Left ventricle myocardium inferior (tissue), 1 donor: ENCODE measurements around the gene STK17A. TPM values are rescaled to one million over a fixed set of nuclear protein-coding genes. Genes with fewer than 3 reads are reported as not detected.

ENCODE experiments used
- DNase-seq: peaks from one replicate; pipeline ENCODE4 v3.0.0-alpha.2; 2020
- H3K27ac ChIP-seq: fragments of 200-600 bp; replicated peaks from 2 replicates; pipeline ENCODE4 v1.8.0; 2021
- H3K27me3 ChIP-seq: fragments of 200-600 bp; 2 replicates; pipeline ENCODE4 v1.8.0; 2021; ENCODE audit warnings: low read depth
- H3K36me3 ChIP-seq: fragments of 200-600 bp; 2 replicates; pipeline ENCODE4 v1.8.0; 2021
- H3K4me1 ChIP-seq: fragments of 200-600 bp; 2 replicates; pipeline ENCODE4 v1.8.0; 2021
- H3K4me3 ChIP-seq: fragments of 200-600 bp; 2 replicates; pipeline ENCODE4 v1.8.0; 2021; ENCODE audit warnings: mild to moderate bottlenecking, moderate library complexity
- H3K9me3 ChIP-seq: fragments of 200-600 bp; replicated peaks from 2 replicates; pipeline ENCODE4 v1.8.0; 2021
- CTCF ChIP-seq: fragments of 200-600 bp; IDR thresholded peaks from 2 replicates; pipeline ENCODE4 v1.8.0; 2021; ENCODE audit warnings: antibody characterized with exemption, mild to moderate bottlenecking, borderline replicate concordance
- intact Hi-C: fragments of 100-400 bp; cut with micrococcal nuclease; formaldehyde crosslinking; loops from one replicate; pipeline ENCODE4 v1.11.0; 2022
- total RNA-seq: library from RNA; stranded (reverse); fragmentation: NEBNext Ultra II Directional; extraction: Animal tissue kit (Norgen Biotek cat#: 25700); gene quantifications from one replicate; pipeline ENCODE4 v1.2.1, GENCODE V29; 2021
- donor health status: DM: no; HTN: yes; CAD: no; lungs with severe emphysema.

Gene STK17A
- total RNA-seq, 1 donor from 2014 or later: 32.3 TPM

DNA sequence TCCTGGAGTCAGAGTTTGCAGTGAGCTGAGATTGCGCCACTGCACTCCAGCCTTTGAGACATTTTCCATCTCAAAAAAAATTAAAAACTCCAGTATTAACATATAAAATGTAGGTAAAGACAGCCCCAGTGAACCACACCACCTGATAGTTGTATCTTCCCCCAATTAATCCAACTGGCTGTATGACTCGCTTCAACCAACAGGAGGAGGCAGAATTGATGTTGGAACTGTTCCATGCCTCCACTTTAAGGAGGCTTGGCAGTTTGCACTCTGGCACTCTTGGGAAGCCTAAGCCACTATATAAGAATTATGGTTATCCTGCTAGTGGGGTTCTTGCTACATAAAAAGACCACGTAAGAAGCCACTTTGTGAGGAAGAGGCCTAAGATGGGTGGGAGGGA, 72.7 kb downstream of the STK17A start:
- TF ChIP-seq CTCF: no peak
- no peaks in the 10 kb centered on the region for H3K27me3 ChIP-seq
- no peak overlapping the region for H3K27ac ChIP-seq
- H3K4me1 ChIP-seq: peaks cover 29% of the 10 kb centered on the region
- intact Hi-C loops: no loop called here
- H3K36me3 ChIP-seq: peaks cover 3% of the 10 kb centered on the region
- H3K4me3 ChIP-seq: no peak overlapping the region
- no peaks in the 10 kb centered on the region for H3K9me3 ChIP-seq
- no peak for DNase-seq

DNA sequence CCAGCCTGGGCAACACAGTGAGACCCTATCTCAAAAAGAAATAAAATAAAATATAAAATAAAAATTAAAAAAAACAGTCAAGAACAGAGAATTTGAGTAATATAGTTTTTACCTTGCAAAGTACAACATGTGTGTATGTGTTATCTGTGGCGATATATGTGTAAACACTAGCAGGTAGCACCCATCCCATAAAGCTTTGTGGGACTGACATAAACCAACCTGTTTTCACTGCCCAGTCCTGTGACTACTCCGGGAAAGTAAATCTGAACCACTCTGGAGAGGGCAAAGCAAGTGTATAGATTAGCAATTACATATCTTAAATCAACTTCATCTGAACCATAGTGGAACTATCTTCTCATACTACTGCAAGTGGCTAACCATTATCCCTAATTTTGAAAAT, 74.1 kb downstream of the STK17A start:
- Histone ChIP-seq H3K27ac (no peak overlapping the region), H3K4me1 (peaks cover 18% of the 10 kb centered on the region), H3K4me3 (no peak overlapping the region), H3K9me3 (no peaks in the 10 kb centered on the region), H3K27me3 (no peaks in the 10 kb centered on the region), H3K36me3 (peaks cover 3% of the 10 kb centered on the region)
- intact Hi-C loops: no loop called here
- DNase-seq: no peak
- no peak for TF ChIP-seq CTCF

- no peak for DNase-seq
- no peaks in the 10 kb centered on the region for H3K9me3 ChIP-seq
- peaks cover 14% of the 10 kb centered on the region for H3K4me1 ChIP-seq
- no peaks in the 10 kb centered on the region for H3K27me3 ChIP-seq
- H3K27ac ChIP-seq: no peak overlapping the region
- H3K4me3 ChIP-seq: no peak overlapping the region
- intact Hi-C loops: no loop called here
- H3K36me3 ChIP-seq: peaks cover 6% of the 10 kb centered on the region
- no peak for TF ChIP-seq CTCF
Measured at GRCh38 chr7:43658718-43659548, 76.0 kb downstream of the STK17A start.

GRCh38 chr7:43659549-43659896, 76.6 kb downstream of the STK17A start:
- H3K36me3 ChIP-seq: peaks cover 6% of the 10 kb centered on the region
- H3K27me3 ChIP-seq: no peaks in the 10 kb centered on the region
- H3K4me3 ChIP-seq: no peak overlapping the region
- DNase-seq: no peak
- peaks cover 20% of the 10 kb centered on the region for H3K4me1 ChIP-seq
- intact Hi-C loops: no loop called here
- H3K9me3 ChIP-seq: no peaks in the 10 kb centered on the region
- no peak overlapping the region for H3K27ac ChIP-seq
- TF ChIP-seq CTCF: no peak

DNA sequence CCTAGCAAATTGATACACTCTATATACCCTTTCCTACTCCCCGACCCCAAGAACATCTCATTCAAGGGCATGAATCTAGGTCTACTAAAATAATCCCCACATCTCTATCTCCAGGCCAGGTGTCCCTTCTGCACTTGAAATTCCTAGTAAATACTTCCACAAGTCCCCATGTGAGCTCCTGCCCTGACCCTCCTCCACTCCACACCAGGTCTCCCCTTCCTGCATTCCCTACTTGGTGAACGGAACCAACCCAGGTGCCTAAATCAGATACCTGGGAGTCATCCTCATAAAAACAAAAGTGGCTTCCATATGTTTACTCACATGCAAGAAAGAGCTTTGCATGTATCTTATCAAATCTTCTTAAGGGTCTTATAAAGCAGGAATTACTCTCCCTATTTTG, 77.2 kb downstream of the STK17A start:
- H3K36me3 ChIP-seq: peaks cover 6% of the 10 kb centered on the region
- DNase-seq: no peak
- H3K4me1 ChIP-seq: peaks cover 24% of the 10 kb centered on the region
- no peaks in the 10 kb centered on the region for H3K9me3 ChIP-seq
- H3K27ac ChIP-seq: no peak overlapping the region
- intact Hi-C loops: no loop called here
- no peaks in the 10 kb centered on the region for H3K27me3 ChIP-seq
- H3K4me3 ChIP-seq: no peak overlapping the region
- TF ChIP-seq CTCF: no peak
